ENCODE data around the gene AUTS2. TPM values are rescaled to one million over a fixed set of nuclear protein-coding genes. Genes with fewer than 3 reads are reported as not detected.

The AUTS2 gene
- total and polyA plus RNA-seq, 2 experiments from 2014 or later, result 32.0 to 91.0 TPM

GRCh38 chr7:69654381-69654780 is 56.1 kb downstream of the AUTS2 start:
- H3K27ac Mint-ChIP-seq, result no peak overlapping the region
- no peak overlapping the region for H3K4me3 Mint-ChIP-seq
- Histone ChIP-seq H3K4me1 (ENCODE audit: insufficient read depth) (peaks cover 43% of the 10 kb centered on the region), H3K27ac (ENCODE audit: low read depth) (no peak overlapping the region), H3K36me3 (ENCODE audit: insufficient read depth) (no peaks in the 10 kb centered on the region), H3K4me2 (peak overlapping the region; percentile 13), H3K4me3 (no peak overlapping the region), H4K20me1 (replicated peaks; ENCODE audit: insufficient read depth) (no peaks in the 10 kb centered on the region), H2AFZ (no peak overlapping the region), H3K9me2 (ENCODE audit: insufficient read depth) (no peaks in the 10 kb centered on the region), H3F3A (replicated peaks; ENCODE audit: low read depth) (no peaks in the 10 kb centered on the region), H3K79me2 (replicated peaks; ENCODE audit: insufficient read depth) (0 out of 2 replicates have a peak, but pooled peaks cover 3% of the 10 kb centered on the region), H3K27me3 (ENCODE audit: insufficient read depth) (no peaks in the 10 kb centered on the region)
- no peak for DNase-seq (ENCODE audit: low spot score)
- peaks cover 55% of the 10 kb centered on the region for H3K4me1 Mint-ChIP-seq
- ATAC-seq, result no peak
- H3K36me3 Mint-ChIP-seq (ENCODE audit: low read depth), result no peaks in the 10 kb centered on the region
- no peaks in the 10 kb centered on the region; the same call in 2 of the 3 replicates for H3K9me3 Mint-ChIP-seq
- H3K27me3 Mint-ChIP-seq (ENCODE audit: insufficient read depth, low read depth, poor library complexity), result peaks cover 12% of the 10 kb centered on the region
- TF ChIP-seq NANOG (IDR thresholded peaks at IDR 0.05; ENCODE audit: borderline replicate concordance), result no peak
- no peak for TF ChIP-seq JUNB (IDR thresholded peaks at IDR 0.05; ENCODE audit: unreplicated experiment)
- TF ChIP-seq CTCF (conservative IDR thresholded peaks at IDR 0.05; ENCODE audit: low read depth in 2 of 2), result no peak
- no peak for TF ChIP-seq STAT1 (IDR thresholded peaks at IDR 0.05; ENCODE audit: unreplicated experiment)
- no peak for TF ChIP-seq CREB1 (CRISPR knock-in tag; IDR thresholded peaks at IDR 0.05; ENCODE audit: low read depth)
- TF ChIP-seq EZH2 (IDR thresholded peaks at IDR 0.05; ENCODE audit: low read depth, unreplicated experiment), result no peak
- TF ChIP-seq ZNF114 (CRISPR knock-in tag; IDR thresholded peaks at IDR 0.05), result no peak
- TF ChIP-seq EZH2phosphoT487 (IDR thresholded peaks at IDR 0.05; ENCODE audit: unreplicated experiment), result no peak
- TF ChIP-seq ETS1 (IDR thresholded peaks at IDR 0.05), result no peak
- TF ChIP-seq REST (IDR thresholded peaks at IDR 0.05; ENCODE audit: unreplicated experiment), result no peak
- TF ChIP-seq POLR2AphosphoS5 (IDR thresholded peaks at IDR 0.05; ENCODE audit: low read depth), result no peak
- no peak for TF ChIP-seq ZNF462 (CRISPR knock-in tag; IDR thresholded peaks at IDR 0.05)
- TF ChIP-seq ZNF331 (CRISPR knock-in tag; IDR thresholded peaks at IDR 0.05; ENCODE audit: low read depth), result no peak

All from GM23338 (cell line).